GM18867 (cell line): ENCODE results near the gene CPEB3.

Experiments
- ATAC-seq: cut with Tn5 transposase; IDR thresholded peaks from one replicate; pipeline ENCODE4 v1.9.1; 2021; ENCODE audit warnings: mild to moderate bottlenecking, moderate library complexity; ENCODE audit not compliant: unreplicated experiment

CPEB3 gene

GRCh38 chr10:92108747-92109146 lies 182.1 kb downstream of the CPEB3 start:
- ATAC-seq: no peak

GRCh38 chr10:92108120-92108519 lies 182.8 kb downstream of the CPEB3 start:
- ATAC-seq: no peak

- ATAC-seq: no peak
Observed at GRCh38 chr10:92103376-92104090, 187.3 kb downstream of the CPEB3 start.

DNA sequence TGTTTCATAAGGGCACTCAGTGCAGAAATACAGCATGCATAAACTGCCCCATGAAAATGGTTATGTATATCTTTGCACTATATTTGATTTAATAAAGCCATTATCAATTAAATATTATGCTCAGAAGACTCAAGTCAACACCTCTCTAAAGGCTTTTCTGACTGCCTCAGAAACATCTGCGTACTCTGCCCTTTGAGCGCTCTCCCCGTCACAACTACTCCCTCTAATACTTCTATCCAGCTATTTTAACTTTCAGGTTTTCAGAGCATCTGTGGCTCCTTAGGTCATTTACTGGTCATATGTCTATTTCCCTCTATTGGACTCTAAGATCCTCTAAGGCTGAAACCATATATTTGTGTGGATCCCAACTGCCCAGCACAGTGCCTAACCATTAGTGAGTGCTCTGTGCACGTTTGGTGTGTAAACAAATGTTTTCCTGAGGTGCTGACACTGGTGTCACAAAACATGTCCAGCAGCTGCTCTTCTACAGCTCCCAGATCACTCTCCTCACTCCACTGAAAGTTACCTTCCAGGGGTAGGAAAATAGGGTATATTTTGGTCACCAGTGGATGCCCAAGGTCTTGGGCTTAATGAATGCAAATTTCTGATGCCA lies 188.2 kb downstream of the CPEB3 start:
- ATAC-seq: no peak

- ATAC-seq: no peak
Observed at GRCh38 chr10:92094960-92095359, 195.9 kb downstream of the CPEB3 start.

- ATAC-seq: peak; percentile 53
Observed at GRCh38 chr10:92091965-92092364, 198.9 kb downstream of the CPEB3 start.

DNA sequence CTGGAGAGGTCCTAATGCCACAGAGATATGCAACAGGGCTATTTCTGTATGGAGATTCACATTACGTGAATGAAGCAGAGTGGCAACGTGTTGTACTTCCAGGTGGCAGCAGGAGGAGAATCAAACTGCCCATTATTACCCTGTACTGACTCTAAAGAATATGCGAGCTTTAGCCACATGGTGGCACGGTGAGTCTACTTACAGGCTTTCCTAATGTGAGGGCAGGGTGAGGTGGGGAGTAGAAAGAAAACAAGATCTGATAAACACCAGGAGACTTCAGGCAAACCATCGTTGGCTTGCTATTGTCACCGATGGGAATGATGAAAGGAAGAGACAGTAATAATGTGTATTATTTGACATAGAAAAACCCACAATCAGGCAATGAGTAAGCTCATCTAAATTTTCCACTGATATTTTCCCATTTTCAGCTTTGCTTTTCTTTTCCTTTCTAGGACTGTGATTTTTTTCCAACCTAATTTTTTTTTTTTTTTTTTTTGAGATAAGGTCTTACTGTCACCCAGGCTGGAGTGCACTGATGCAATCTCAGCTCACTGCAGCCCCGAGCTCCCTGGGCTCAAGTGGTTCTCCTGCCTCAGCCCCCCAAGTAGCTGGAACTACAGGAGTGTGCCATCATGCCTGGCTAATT lies 203.0 kb downstream of the CPEB3 start:
- ATAC-seq: peak; percentile 94

DNA sequence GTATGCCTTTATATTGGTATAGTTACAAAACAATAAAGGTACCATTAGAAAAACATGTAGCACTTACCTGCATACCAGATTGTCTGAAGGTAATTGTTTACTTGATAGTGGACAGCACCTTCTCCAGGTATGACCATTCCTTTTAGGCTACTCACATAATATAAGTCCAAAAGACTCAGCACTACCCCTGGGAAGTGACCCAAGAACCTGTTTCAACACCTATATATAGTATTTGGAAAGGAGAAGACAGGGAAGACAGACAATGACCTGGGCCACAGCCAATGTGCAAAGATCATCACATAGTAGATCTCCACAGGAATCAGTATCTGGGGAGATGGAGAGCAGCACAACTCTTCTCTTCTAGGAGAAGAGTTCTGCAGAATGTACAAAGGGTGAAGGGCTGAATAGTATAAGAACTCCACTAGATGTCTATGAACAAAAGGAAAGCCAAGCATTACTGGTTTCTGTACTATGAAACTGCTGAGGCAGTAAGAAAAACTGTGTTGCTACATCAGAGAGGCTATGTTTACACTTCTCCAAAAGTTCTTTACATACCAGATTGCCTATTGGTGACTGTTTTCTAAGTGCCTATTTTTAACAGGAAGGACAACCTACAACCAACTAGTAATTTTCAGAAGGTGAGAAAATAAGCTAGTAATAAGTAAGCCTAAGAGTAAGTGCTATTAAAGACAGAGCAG lies 208.1 kb downstream of the CPEB3 start:
- no peak for ATAC-seq

GRCh38 chr10:92081641-92082040 lies 209.2 kb downstream of the CPEB3 start:
- no peak for ATAC-seq

DNA sequence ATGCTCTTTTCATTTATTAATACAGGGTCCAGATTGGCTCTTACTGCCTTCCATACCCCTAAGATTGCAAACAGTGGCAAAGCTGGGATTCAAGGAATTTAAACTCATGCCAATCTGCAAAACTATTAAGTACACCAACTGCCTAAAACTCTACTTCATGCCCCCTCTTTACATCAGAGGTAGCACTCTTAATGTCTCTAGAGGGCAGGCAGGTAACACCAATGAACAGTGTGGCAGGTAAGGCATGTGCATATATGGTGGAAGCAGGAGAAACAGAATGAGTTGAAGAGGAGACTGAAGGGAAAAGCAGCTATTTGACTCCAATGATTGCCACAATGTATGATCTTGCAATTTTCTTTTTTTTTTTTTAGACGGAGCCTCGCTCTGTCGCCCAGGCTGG lies 210.6 kb downstream of the CPEB3 start:
- ATAC-seq: no peak

DNA sequence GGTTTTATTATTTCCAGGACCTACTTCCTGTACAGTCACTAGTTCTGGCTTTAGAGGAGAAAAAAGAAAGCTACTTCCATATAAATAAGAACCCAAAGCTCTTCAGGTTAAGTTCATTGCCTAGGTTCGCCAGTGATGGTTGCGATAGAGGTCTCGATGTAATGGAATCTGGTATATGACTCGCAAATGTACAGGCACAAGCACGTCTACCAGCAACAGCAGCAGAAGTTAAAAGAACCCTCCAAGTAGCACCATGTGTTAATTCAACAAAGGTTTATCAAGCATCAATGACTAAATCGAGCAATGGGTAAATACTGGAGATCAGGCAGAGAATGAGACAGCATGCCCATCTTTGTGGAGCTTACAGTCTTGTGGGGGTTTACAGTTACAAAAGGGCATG lies 211.9 kb downstream of the CPEB3 start:
- ATAC-seq: no peak

GRCh38 chr10:92076722-92077121 lies 214.2 kb downstream of the CPEB3 start:
- ATAC-seq: no peak

- no peak for ATAC-seq
Observed at GRCh38 chr10:92075829-92076228, 215.0 kb downstream of the CPEB3 start.

- no peak for ATAC-seq
Observed at GRCh38 chr10:92074126-92074887, 216.6 kb downstream of the CPEB3 start.

- ATAC-seq: no peak
Observed at GRCh38 chr10:92068900-92069299, 222.0 kb downstream of the CPEB3 start.

GRCh38 chr10:92066386-92066785 lies 224.5 kb downstream of the CPEB3 start:
- no peak for ATAC-seq

DNA sequence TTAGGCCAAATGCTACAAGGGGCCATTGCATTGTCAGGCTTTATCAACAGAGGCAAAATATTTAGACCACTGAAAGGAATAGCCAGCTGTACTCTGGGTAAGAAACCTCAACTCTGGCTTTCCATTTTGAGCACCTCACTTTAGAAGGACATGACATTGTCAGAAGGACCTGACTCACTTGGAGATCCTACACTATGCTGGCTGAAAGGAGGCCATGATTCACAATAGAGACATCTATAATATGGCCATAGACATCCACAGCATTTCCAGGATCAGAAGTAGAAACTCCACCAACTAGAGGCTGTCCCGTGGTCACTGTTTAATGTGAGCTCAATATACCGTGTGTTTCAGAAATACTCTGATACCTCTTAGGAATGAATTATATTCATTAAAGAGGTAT lies 226.4 kb downstream of the CPEB3 start:
- ATAC-seq: no peak

DNA sequence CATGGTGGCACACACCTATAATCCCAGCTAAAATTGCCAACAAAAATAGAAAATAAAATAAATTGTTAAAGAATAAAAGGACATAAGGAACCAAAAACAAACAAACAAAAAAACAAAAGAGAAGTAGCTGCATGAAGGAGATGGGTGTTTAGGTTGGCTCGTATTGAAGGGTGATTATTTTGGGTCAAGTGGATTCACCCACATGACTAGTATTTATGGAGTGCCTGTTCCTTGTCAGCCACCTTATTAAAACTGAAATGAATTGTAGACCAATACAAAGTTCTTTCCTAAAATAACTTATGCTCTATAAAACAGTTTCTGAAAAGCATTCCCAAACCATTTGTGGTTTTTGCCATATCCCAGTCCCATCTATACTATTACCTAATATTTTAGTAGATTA lies 228.6 kb downstream of the CPEB3 start:
- ATAC-seq: no peak

- no peak for ATAC-seq
Observed at GRCh38 chr10:92054807-92055206, 236.1 kb downstream of the CPEB3 start.

- no peak for ATAC-seq
Observed at GRCh38 chr10:92052741-92053140, 238.1 kb downstream of the CPEB3 start.

GRCh38 chr10:92052088-92052487 lies 238.8 kb downstream of the CPEB3 start:
- no peak for ATAC-seq
